ENCODE results near the gene HEBP2.

The HEBP2 gene

DNA sequence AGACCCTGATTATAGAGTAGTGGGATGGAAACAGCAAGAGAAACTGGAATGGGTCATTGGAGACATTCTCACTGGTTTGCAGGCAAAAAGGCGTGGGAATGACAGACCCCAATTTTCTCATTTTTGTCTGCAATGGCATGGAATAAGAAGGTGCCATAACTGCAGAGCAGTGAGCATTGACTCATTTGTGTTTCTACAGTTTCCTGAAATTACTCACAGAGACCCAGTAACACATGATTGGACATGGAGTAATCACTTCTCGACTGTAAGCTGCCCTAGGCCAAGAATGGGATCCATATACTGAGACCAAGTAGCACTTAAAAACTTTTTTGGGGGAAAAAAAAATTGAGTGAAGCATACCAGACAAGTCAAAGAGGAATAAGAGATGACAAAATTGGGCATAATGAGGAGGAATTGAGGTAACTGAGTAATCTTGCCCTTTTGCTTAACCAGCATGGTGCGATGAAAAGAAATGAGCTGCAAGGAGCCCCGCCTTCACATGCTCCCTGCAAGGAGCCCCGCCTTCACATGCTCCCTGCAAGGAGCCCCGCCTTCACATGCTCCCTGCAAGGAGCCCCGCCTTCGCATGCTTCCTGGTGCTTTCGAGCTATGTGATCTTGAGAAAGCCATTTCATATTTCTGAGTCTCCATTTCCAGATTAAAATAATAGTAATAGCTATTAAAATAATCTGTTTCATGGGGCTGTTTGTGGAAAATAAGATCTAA, 51.1 kb downstream of the HEBP2 start:
- DNase-seq (ENCODE audit: low spot score) = no peak

DNA sequence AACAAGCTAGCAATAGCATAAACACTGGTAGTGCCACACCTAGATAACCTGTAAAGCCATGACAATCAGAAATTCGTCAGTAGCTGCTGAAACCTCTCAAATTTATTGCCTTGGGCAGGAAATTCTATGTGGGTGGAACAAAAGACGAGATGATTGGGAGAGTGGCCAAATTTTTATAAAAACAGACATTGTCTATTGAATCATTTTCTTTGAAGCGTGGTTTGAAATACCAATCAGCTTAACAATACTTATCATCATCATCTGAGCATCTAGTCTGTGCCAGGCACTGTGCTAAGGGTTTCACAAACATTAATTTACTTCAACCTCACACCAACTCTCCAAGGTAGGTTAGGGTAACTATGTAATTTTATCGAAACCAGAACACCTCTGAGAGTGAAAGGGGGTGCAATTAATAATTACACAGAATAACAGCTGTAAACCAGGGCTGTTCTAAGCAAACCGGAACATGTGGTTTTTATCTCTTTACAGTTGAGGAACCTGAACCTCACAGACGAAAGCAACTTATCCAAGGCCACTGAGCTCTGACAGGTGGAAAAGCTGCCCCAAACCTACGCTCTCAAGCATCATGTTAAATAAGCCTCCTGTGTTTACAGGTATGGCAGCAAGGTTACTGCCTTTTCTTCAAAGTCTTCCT, 51.9 kb downstream of the HEBP2 start:
- no peak for DNase-seq (ENCODE audit: low spot score)

DNA sequence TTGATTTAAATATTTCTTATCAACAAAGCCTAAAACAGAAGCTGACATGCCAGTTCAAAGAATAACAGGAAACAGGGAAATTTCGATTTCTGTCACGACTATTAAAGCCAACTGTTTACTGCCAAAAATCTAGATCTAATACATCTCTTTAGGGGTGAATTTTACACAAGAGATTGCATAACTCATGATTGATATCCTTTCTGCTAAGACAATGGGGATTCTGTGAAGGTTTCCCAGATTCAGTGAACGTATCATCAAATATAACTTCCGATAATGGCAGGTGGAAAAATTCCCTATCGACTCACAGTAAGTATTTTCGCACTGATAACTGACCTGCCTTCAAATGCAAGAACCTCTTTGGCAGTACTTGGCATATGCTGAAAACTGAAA, 52.4 kb downstream of the HEBP2 start:
- no peak for DNase-seq (ENCODE audit: low spot score)

DNA sequence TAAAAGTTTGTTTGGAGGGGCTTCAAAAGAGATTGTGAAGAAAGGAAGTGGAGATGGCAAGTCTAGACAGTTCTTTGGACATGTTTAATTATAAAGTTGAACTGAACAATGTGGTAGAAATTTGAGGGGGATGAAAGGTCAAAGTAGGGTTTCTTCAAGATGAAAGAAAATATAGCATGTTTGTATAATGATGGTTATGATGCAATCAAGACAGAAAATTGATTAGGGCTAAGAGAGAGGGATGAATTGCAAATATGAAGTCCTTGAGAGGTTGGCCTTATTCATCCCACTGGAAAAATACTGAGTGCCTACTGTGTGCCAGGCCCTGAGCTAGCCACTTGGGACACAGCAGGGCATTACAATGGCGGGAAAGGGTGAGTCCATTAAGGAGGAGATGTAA, 57.6 kb downstream of the HEBP2 start:
- no peak for DNase-seq (ENCODE audit: low spot score)

DNA sequence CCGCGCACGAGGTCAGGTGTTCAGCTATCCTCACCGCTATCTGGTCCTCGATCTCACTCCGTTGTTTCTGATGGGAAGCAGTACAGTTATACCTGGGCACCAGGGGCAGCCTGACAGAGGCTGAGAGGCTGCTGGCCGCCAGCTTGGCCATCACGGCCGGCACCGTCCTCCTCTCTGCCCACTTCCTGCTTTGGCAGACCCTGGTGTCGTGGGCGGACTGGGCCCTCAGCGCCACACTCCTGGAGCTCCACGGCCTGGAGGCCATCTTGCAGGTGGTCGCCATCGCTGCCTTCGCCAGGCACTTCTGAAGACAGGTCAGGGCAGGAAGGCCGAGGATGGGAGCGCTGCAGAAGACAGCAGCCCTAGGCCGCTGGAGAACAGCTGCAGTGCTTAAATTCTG, 60.1 kb downstream of the HEBP2 start:
- DNase-seq (ENCODE audit: low spot score) = no peak

DNA sequence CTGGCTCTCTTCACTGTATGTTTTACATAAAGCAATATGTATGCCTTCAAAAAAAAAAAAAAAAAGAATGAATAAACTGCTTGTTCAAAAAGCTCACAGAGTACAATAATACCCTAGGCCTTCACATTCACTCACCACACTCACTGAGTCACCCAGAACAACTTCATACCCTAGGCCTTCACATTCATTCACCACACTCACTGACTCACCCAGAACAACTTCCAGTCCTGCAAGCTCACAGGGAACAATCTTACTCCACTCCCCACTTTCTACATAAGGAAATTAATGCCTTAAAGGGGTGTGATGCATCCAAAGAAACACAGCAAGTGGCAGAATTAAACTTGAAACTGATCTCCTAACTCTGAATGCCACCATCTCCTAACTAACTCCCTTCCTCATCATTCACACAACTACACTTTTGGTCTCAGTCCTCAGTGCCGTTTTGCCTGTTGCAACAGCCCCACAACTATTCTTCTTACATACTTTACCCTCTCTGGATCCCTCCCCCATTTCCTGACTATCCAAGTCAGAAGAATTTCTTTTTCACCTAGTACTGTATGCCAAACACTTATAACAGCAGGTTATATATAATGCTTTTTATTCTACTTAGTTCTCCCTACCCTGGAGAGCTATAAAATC, 61.1 kb downstream of the HEBP2 start:
- DNase-seq (ENCODE audit: low spot score) = peak; percentile 73

DNA sequence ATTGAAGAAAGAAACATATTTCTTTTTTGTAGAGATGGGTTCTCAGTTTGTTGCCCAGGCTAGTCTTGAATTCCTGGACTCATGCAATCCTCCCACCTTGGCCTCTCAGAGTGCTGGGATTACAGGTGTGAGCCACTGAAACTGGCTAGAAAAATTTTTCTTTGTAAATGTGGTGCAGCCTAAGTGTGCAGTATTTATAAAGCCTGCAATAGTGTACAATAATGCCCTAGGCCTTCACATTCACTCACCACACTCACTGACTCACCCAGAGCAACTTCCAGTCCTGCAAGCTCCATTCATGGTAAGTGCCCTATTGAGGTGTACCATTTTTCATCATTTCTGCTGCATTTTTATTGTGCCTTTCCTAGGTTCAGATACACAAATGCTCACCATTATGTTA, 63.9 kb downstream of the HEBP2 start:
- DNase-seq (ENCODE audit: low spot score) = no peak

DNA sequence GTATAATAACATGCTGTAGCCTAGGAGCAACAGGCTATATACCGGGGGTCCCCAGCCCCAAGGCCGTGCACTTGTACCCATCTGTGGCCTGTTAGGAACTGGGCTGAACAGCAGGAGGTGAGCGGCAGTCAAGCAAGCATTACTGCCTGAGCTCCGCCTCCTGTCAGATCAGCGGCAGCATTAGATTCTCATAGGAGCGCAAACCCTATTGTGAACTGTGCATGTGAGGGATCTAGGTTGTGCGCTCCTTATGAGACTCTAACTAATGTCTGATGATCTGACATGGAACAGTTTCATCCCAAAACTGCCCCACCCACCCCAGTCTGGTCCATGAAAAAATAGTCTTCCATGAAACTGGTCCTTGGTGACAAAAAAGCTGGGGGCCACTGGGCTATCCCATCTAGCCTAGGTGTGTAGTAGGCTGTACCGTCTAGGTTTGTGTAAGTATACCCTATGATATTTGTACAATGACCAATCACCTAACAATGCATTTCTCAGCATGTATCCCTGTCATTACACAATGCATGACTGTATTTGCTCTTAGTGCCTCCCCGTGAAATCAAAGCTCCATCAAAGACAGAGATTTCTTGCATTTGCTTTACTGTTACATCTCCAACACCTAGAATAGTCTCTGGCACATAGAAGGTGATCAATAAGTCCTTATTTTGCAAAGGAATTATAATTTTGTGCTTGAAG, 64.4 kb downstream of the HEBP2 start:
- no peak for DNase-seq (ENCODE audit: low spot score)
